GM18868 (cell line): ENCODE data around the gene ENTPD8.

Experiments used
- ATAC-seq: cut with Tn5 transposase; IDR thresholded peaks from one replicate; pipeline ENCODE4 v1.9.1; 2021; ENCODE audit warnings: mild to moderate bottlenecking, moderate library complexity; ENCODE audit not compliant: unreplicated experiment

The ENTPD8 gene

DNA sequence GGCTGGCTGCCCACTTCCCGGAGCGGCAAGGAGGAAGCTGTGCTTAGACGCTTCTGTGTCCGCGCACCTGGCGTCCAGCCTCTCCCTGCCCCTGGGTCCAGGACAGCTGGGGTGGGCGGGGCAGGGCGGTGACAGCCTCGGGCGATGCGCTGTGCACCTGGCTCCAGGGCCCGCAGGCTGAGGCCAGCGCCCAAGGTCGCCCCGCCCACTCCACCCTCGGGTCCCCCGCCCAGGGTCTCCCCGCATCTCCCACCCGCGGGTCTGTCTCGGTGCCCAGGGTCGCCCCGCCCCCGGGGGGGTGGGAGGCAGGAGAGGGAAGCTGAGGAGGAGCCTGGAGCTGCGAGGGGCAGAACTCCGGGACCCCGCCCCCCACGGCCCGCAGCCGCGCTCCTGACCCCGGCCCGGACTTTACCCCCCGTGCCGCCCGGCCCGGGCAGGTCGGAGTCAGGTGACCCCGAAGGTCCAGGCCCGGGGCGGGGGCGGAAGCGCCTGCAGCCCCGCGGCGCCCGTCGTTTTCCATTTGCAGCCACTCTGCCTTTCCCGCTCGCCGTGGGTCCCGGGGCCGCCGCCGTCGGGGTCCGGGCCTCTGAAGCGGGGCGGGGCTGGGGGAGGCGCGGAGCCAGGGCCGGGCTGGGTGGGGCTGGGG is at the start of gene ENTPD8:
TSS of gene ENTPD8 (minus strand) at position 69 of the 646 bp plus-strand sequence. CDS start 3,072 bp downstream, outside the sequence.
- no peak for ATAC-seq

GRCh38 chr9:137490532-137491186 is 49.5 kb upstream of the ENTPD8 start:
- no peak for ATAC-seq

- ATAC-seq, result no peak
Observed at GRCh38 chr9:137488906-137489305, 47.7 kb upstream of the ENTPD8 start.

GRCh38 chr9:137488327-137488653 is 47.1 kb upstream of the ENTPD8 start:
- ATAC-seq, result no peak

- ATAC-seq, result no peak
Observed at GRCh38 chr9:137487454-137488326, 46.5 kb upstream of the ENTPD8 start.

DNA sequence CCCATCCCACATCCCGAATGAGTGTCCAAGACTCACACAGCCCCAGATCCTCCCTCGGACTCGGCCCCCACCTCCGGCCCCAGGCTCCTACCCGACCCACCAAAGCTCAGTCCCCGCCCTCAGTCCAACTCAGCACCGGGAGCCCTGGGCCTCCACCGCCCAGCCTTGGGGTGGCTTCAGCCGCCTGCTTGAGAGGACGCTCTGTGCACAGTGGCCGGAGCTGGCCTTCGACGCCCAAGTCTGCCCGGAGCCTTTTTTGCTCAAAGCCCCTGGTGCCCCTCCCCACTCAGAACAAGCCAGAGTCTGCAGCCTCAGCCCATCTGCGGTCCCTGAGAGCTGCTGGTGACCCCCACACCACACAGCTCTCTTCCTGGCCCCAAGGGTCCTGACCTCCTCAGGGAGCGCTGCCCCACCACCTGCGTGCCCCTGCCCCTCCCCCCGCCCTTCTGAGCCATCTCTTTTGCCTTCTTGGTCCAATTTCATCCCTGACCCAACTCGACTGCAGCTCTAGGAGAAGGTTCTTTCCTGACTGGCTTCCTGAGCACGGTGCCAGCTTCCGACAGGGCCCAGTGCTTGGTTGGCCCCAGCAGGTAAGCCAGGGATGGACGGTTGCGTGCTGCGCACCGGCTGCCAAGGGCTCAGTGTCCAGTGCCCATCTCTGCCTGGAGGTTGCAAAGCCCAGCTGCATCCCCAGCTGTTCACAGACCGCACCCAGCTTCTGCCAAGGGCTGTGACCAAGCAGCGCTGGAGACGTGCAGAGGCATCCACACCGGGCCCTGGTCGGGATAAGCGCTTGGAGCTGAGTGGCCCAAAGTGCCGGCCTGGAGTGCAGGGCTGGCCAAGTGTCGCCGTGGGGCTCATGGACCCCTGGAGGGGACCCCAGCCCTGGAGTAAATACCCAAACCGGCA is 45.6 kb upstream of the ENTPD8 start:
- ATAC-seq, result no peak

GRCh38 chr9:137486141-137486490 is 45.0 kb upstream of the ENTPD8 start:
- no peak for ATAC-seq

DNA sequence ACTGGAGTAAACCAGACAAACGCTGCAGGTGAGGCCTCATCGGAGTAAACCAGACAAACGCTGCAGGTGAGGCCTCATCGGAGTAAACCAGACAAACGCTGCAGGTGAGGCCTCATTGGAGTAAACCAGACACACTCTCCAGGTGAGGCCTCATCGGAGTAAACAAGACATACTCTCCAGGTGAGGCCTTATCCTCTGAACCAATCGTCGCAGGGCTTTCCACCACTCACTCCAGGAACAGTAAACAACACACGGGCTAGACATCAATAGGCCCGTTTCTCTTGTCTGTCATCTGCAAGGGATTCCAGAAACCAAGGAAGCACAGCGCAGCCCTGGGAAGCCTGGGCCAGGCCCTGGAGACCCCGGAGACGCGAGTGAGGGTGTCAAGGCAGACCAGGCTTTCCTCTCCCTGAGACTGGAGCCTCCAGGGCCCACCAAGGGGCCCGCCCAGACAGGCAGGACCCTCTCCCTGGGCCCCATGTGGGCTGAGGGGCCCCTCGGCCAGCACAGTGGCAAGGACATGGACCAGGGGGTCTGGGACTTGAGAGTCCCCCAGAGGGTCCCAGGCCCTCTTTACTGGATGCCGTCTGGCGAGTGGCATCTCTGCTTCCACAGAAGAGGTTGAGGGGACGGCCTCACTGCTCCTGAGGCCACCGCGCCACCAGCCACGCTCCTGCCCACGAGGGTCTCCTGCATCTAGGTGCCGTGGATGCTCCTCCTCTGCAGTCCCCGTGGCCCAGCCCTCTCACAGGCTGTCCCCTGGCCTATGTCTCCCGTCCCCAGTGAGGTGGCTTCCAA is 44.4 kb upstream of the ENTPD8 start:
- no peak for ATAC-seq

DNA sequence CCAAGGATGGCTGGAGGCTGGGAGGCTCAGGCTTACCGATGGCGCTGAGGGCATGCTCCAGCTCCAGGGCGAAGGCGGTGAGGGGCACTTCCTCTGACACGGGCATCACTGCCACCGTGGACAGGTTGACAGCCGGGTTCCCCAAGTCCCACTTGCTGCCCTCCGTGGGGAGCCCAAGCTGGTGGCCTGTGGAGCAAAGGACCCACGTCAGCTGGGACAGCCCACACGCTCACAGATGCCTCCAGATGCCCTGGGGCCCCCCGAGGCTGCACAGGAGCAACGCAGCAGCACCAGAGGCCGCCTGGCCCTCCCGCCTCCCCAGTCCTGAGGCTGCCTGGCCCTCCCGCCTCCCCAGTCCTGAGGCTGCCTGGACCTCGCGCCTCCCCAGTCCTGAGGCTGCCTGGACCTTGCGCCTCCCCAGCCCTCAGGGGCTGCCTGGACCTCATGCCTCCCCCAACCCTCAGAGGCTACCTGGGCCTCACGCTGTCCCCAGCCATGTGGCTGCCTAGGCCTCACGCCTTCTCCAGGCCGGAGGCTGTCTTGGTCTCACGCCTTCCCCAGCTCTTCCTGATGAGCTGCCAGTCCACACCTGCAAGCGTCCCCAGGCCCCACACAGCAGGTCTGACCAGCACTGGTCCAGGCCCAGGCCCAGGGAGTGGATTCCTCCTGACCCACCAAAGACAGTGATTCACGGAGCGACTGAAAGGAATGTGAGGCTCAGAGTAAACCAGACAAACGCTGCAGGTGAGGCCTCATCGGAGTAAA is 43.6 kb upstream of the ENTPD8 start:
- ATAC-seq, result no peak

GRCh38 chr9:137482094-137482781 is 41.1 kb upstream of the ENTPD8 start:
- no peak for ATAC-seq

DNA sequence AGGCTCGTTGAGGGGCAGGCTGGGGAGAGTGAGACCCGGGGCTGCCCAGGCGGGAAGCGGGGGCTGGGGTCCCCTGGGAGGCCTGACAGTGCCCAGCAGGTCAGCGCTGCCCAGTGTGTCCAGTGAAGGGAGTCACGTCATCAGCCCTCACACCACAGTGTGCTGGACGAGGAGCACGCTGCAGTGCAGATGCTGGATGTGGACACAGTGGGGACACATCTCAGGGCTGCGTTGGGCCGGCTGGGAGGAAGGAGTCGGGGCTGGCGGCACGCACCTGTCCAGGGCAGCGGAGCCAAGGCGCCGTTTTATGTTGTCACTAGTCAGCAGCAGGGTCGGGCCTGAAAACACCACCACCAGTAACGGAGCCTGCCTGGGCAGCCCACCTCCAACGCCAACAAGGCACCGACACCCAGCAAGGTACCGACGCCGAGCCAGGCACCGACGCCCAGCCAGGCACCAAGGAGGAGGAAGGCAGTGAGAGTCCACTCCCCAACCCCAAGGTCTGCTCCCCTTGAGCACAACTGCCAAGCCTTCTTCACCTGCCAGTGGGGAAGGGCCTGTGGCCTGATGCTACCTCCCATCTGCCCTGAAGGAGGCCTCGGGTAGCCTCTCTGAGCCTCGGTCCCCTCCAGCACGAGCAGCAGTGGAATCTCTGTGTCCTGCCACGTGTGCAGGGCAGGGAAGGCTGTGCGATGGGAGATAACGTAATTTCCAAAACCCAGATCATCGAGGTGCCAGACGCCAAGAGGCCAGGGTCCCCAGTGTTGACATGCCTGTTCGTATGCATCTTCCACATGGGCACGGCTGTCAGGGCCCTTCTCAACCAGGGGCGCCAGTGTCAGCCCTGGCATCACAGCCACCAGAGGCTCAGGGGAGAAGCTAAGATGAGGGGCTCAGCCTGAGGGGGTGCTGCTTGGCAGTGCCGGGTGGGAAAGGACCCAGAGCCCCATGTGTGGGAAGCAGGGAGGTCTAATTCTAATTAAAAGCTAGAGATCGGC is 39.8 kb upstream of the ENTPD8 start:
- no peak for ATAC-seq

DNA sequence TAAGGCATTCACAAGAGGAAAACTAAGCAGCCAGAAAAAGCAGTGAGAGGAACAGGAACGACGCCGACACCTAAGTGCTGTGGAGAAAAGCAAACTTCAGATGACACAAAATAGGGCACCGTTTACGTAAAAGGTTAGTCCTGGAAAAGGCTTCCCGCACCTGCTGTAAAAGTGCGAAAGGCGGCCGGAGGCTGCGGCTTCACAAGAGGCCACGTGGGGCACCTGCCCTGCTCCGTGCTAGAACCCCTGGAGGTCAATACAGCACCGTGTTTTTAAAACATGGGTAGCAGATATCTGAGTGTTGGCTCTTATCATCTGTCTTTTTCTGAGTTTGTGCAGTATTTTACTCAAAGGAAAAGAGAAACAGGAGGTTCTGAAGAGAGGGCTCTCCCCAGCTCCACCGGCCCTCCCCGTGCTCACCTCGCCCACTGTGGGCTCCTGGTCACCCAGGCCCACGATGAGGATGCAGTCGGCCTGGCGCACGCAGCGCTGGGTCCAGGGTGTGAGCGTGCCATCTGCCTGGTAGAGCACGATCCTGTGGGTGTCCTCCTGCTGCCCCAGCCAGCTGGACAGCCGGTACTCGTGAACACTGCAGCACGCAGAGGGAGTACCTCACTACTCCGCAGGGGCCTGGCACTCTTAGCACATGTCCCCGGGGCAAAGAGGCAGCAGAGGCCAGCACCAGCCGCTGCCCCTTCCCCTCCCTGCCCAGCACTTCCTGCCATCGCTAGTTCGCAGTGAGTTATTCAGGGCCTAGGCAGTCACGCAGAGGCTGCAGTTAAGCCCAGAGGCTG is 38.9 kb upstream of the ENTPD8 start:
- ATAC-seq, result no peak

GRCh38 chr9:137478962-137479861 is 38.1 kb upstream of the ENTPD8 start:
- ATAC-seq, result no peak

GRCh38 chr9:137478613-137478961 is 37.4 kb upstream of the ENTPD8 start:
- no peak for ATAC-seq

DNA sequence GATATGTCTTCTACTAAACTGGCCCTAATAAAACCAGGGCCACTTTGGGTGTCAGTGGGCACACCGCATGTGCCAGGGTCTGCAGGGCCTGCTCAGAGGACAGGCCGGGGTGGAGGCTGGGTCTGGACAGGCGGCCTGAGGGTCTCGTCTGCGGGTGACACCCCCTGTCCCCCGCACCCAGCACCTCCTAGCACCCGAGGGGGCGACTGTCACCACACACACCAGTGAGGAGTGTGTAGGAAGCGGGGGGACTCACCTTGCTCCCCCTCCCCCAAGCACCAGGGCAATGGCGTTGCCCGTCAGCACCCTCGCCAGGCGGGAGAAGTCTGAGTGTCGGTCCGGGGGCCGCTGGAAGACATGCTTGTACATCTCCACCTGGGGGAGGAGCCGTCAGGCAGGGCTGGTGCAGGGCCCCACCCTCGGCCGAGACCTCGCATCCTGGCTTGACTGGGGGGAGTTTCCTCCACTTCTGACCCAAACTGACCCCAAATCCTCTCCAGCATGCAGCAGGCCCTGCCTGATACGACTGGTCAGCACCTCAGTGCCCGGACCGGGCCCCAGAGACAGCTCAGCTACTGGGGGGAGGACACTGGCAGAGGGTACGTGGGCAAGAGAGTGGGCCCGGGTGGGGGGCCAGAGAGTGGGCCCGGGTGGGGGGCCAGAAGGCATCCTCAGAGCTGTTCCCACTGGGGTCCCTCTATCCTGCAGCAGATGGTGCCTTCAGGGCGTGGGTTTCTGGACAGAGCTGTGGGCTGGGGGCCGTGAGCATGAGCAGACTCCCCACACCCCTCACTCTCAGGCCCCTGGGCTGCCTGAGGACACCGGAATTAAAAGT is 36.8 kb upstream of the ENTPD8 start:
- no peak for ATAC-seq
